Breast epithelium (tissue), 3 donors: ENCODE measurements around the gene SEPTIN8.

Experiments
- CTCF ChIP-seq, 3 donors: fragments of 450-650 bp; IDR thresholded peaks; one replicate each; pipeline ENCODE4 v1.5.1; 2016 to 2017; ENCODE audit warnings: antibody characterized with exemption in 3 of 3, mild to moderate bottlenecking in 3 of 3, moderate library complexity in 3 of 3
- POLR2A ChIP-seq: fragments of 450-650 bp; IDR thresholded peaks from one replicate; pipeline ENCODE4 v1.6.1; 2016; ENCODE audit warnings: antibody characterized with exemption, mild to moderate bottlenecking, moderate library complexity
- POLR2AphosphoS5 ChIP-seq, 3 donors: sonication (generic); formaldehyde crosslinking; IDR thresholded peaks; one replicate each; pipeline ENCODE4 v1.6.1; 2017; ENCODE audit warnings: antibody characterized with exemption in 3 of 3

- TF ChIP-seq CTCF (IDR thresholded peaks at IDR 0.05), result no peak
- TF ChIP-seq POLR2A, result no peak
- TF ChIP-seq POLR2AphosphoS5 (IDR thresholded peaks at IDR 0.05), result no peak
These were observed 46.5 kb upstream of the SEPTIN8 start for GRCh38 chr5:132823481-132824050.
